Pulmonary artery endothelial cell (primary cell): ENCODE data around the gene FHL1. TPM values are rescaled to one million over a fixed set of nuclear protein-coding genes. Genes with fewer than 3 reads are reported as not detected.
"Not testable (repeated sequence)": the region's sequence is repeated elsewhere in the genome, so short reads cannot be mapped to it uniquely, and the experiment has no call there.

Experiments used
- DNase-seq: peaks from one replicate; pipeline ENCODE4 v3.0.0-alpha.2; 2011; ENCODE audit warnings: low read depth, low spot score
- total RNA-seq: library from RNA; depleted of rRNA; stranded (reverse); fragments of >200 nt; gene quantifications from 2 replicates; pipeline ENCODE4 v1.2.3, GENCODE V29; 2014

The FHL1 gene
- total RNA-seq, 1 donor from 2014 or later, result 96.0 TPM

GRCh38 chrX:136146614-136147314, 569 bp upstream of the FHL1 start:
- DNase-seq, result no peak

GRCh38 chrX:136147976-136148375, 643 bp downstream of the FHL1 start:
- no peak for DNase-seq

- DNase-seq, result no peak
These were observed 1.1 kb downstream of the FHL1 start for GRCh38 chrX:136148391-136148790.

- DNase-seq, result no peak
These were observed 7.7 kb downstream of the FHL1 start for GRCh38 chrX:136154998-136155397.

- DNase-seq, result no peak
These were observed 9.3 kb downstream of the FHL1 start for GRCh38 chrX:136156560-136157117.

- no peak for DNase-seq
These were observed 9.9 kb downstream of the FHL1 start for GRCh38 chrX:136157187-136157586.

GRCh38 chrX:136158685-136159084, 11.4 kb downstream of the FHL1 start:
- no peak for DNase-seq

GRCh38 chrX:136159611-136160025, 12.3 kb downstream of the FHL1 start:
- DNase-seq, result no peak

- peak; percentile 11 for DNase-seq
These were observed 15.7 kb downstream of the FHL1 start for GRCh38 chrX:136162827-136163570.

GRCh38 chrX:136163689-136164088, 16.4 kb downstream of the FHL1 start:
- no peak for DNase-seq

- DNase-seq, result no peak
These were observed 18.1 kb downstream of the FHL1 start for GRCh38 chrX:136165406-136165805.

- no peak for DNase-seq
These were observed 19.0 kb downstream of the FHL1 start for GRCh38 chrX:136166221-136166855.

- DNase-seq, result not testable (repeated sequence)
These were observed 20.7 kb downstream of the FHL1 start for GRCh38 chrX:136167989-136168388.

- DNase-seq, result peak; percentile 83
These were observed 21.8 kb downstream of the FHL1 start for GRCh38 chrX:136168929-136169735.

GRCh38 chrX:136170139-136170800, 22.9 kb downstream of the FHL1 start:
- no peak for DNase-seq

- no peak for DNase-seq
These were observed 24.1 kb downstream of the FHL1 start for GRCh38 chrX:136171420-136171819.

- DNase-seq, result no peak
These were observed 29.1 kb downstream of the FHL1 start for GRCh38 chrX:136176399-136176825.

- no peak for DNase-seq
These were observed 31.8 kb downstream of the FHL1 start for GRCh38 chrX:136179133-136179532.

GRCh38 chrX:136182414-136182813, 35.1 kb downstream of the FHL1 start:
- DNase-seq, result no peak

GRCh38 chrX:136183172-136183571, 35.8 kb downstream of the FHL1 start:
- DNase-seq, result no peak

- no peak for DNase-seq
These were observed 36.6 kb downstream of the FHL1 start for GRCh38 chrX:136183917-136184316.
